ENCODE measurements around the gene IWS1. TPM values are rescaled to one million over a fixed set of nuclear protein-coding genes. Genes with fewer than 3 reads are reported as not detected.

IWS1 gene
- polyA plus RNA-seq, 2 of the 4 experiments (the other 2 are of a cell fraction), result 56.6 to 69.1 TPM

DNA sequence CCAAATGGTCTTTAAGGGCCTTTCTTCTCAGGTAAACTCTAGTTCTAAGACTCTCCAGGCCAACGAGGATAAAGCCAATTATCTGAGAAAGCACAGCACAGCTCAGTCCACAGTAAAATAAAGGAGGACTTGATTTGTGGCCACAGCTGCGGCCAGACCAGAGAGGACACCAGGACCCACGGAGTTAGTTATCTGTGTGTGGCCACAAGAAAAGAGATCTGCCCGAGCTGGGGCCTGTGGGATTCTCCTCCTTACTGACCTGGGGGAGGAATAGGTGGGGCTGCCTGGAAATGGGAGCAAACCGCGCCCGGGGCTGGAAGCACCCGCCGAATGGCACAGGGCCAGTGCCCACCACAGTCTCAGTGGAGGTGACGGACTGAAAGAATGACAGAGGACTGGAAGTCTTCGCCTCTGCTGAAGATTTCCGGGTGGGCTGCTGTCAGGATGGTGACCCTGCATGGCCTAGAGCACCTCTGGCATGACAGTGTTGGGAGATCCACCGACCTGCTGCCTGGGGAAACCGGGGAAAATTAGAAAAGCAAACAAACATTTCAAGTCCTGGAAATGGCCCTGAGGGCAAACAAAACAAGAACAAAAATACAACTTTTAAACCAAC lies 94.8 kb downstream of the IWS1 start:
- DNase-seq (ENCODE audit: low read depth in 1 of 2, low spot score in 1 of 2) (no peak), ATAC-seq (no peak), FAIRE-seq (no peak)
- TF ChIP-seq ESRRA (IDR thresholded peaks at IDR 0.05; ENCODE audit: borderline replicate concordance, low read length), result no peak
- TF ChIP-seq FOXS1 (CRISPR knock-in tag; IDR thresholded peaks at IDR 0.05), result no peak
- TF ChIP-seq RNF2 (IDR thresholded peaks at IDR 0.05; ENCODE audit: borderline replicate concordance, low read depth), result no peak
- TF ChIP-seq HMGXB4 (CRISPR knock-in tag; IDR thresholded peaks at IDR 0.05; ENCODE audit: borderline replicate concordance), result no peak
- no peak for TF ChIP-seq E2F6 (IDR thresholded peaks at IDR 0.05; ENCODE audit: borderline replicate concordance, low read depth)
- no peak for TF ChIP-seq EHMT2 (IDR thresholded peaks at IDR 0.05; ENCODE audit: low read depth)
- TF ChIP-seq POLR2A (IDR thresholded peaks at IDR 0.05; ENCODE audit: low read length), result no peak
- no peak for TF ChIP-seq NFE2L2 (conservative IDR thresholded peaks at IDR 0.05; ENCODE audit: low read length)
- TF ChIP-seq ZFP36 (IDR thresholded peaks at IDR 0.05; ENCODE audit: borderline replicate concordance, partially characterized antibody), result no peak
- Histone ChIP-seq H3K9me3 (no peaks in the 10 kb centered on the region), H3K4me2 (no peak overlapping the region), H3K4me3 (no peak overlapping the region), H3K27ac (no peak overlapping the region), H3K4me1 (no peaks in the 10 kb centered on the region)
- ChIA-PET POLR2A (no interaction called here), CTCF (interaction anchor here (1.1 to 1.7 kb wide), 2 partner anchors 13 to 107 kb away, joined by 3 to 4 read pairs; partner anchors contain the start of gene PROC)
- 72% methylated on average over 14 of the region's 14 CpGs for WGBS (ENCODE audit: missing lambda C conversion rate)

Small RNAs within 50 kb of the gene (small RNA-seq; reads per million reads assigned to genes)
- gene RNU4-48P, result 0 reads per million in 6 experiments

Other genes starting within 250 kb of the IWS1 start
- 68.3 and 79.0 TPM in 2 replicates for gene ERCC3, start 232.3 kb downstream of the IWS1 start, polyA plus RNA-seq (2011; rRNA removed)
- 51.0 to 57.9 TPM (median 55.7 TPM) in 3 replicates for gene ERCC3, start 232.3 kb downstream of the IWS1 start, polyA plus RNA-seq (2017; fragmentation: RNase III; extraction: RNeasy Plus Mini Kit Qiagen cat#74134 plus additional on column Dnase treatment)
- gene MAP3K2, start 138.5 kb downstream of the IWS1 start, polyA plus RNA-seq (2011; rRNA removed), result 29.7 and 36.1 TPM in 2 replicates
- 12.3 to 13.2 TPM (median 12.8 TPM) in 3 replicates for gene MAP3K2, start 138.5 kb downstream of the IWS1 start, polyA plus RNA-seq (2017; fragmentation: RNase III; extraction: RNeasy Plus Mini Kit Qiagen cat#74134 plus additional on column Dnase treatment)
- gene PROC, start 108.1 kb downstream of the IWS1 start, polyA plus RNA-seq (2011; rRNA removed), result 2.0 and 2.6 TPM in 2 replicates
- 6.4 to 7.9 TPM (median 7.7 TPM) in 3 replicates for gene PROC, start 108.1 kb downstream of the IWS1 start, polyA plus RNA-seq (2017; fragmentation: RNase III; extraction: RNeasy Plus Mini Kit Qiagen cat#74134 plus additional on column Dnase treatment)
- 0.09 and 0.15 TPM in 2 replicates for gene MYO7B, start 9.2 kb upstream of the IWS1 start, polyA plus RNA-seq (2011; rRNA removed)
- 0.04 to 0.08 TPM (median 0.08 TPM) in 3 replicates for gene MYO7B, start 9.2 kb upstream of the IWS1 start, polyA plus RNA-seq (2017; fragmentation: RNase III; extraction: RNeasy Plus Mini Kit Qiagen cat#74134 plus additional on column Dnase treatment)
- not detected in 2 replicates for gene GPR17, start 119.7 kb upstream of the IWS1 start, polyA plus RNA-seq (2011; rRNA removed)
- gene GPR17, start 119.7 kb upstream of the IWS1 start, polyA plus RNA-seq (2017; fragmentation: RNase III; extraction: RNeasy Plus Mini Kit Qiagen cat#74134 plus additional on column Dnase treatment), result not detected in 3 replicates
- gene LIMS2, start 149.0 kb upstream of the IWS1 start, polyA plus RNA-seq (2011; rRNA removed), result 1.2 TPM in 2 replicates
- 5.6 to 7.6 TPM (median 6.1 TPM) in 3 replicates for gene LIMS2, start 149.0 kb upstream of the IWS1 start, polyA plus RNA-seq (2017; fragmentation: RNase III; extraction: RNeasy Plus Mini Kit Qiagen cat#74134 plus additional on column Dnase treatment)
- gene SFT2D3, start 175.0 kb upstream of the IWS1 start, polyA plus RNA-seq (2011; rRNA removed), result 9.4 and 10.4 TPM in 2 replicates
- gene SFT2D3, start 175.0 kb upstream of the IWS1 start, polyA plus RNA-seq (2017; fragmentation: RNase III; extraction: RNeasy Plus Mini Kit Qiagen cat#74134 plus additional on column Dnase treatment), result 4.2 to 4.9 TPM (median 4.5 TPM) in 3 replicates

All from A549 (cell line).